ENCODE results near the gene SLC17A1.

SLC17A1 gene

GRCh38 chr6:25842526-25842925, 10.7 kb upstream of the SLC17A1 start:
- TF ChIP-seq EGR1 (IDR thresholded peaks at IDR 0.05) (no peak), CEBPB (IDR thresholded peaks at IDR 0.05) (no peak), RAD21 (IDR thresholded peaks at IDR 0.05; ENCODE audit: low read depth) (no peak), TEAD4 (IDR thresholded peaks at IDR 0.05) (no peak), FOXM1 (IDR thresholded peaks at IDR 0.05; ENCODE audit: borderline replicate concordance, low read depth) (no peak), NFIC (IDR thresholded peaks at IDR 0.05) (no peak), TAF1 (IDR thresholded peaks at IDR 0.05; ENCODE audit: low read depth) (no peak), MAX (IDR thresholded peaks at IDR 0.05) (no peak), EP300 (IDR thresholded peaks at IDR 0.05; ENCODE audit: borderline replicate concordance) (no peak), ZBTB7A (IDR thresholded peaks at IDR 0.05; ENCODE audit: low read depth) (no peak), USF1 (IDR thresholded peaks at IDR 0.05) (no peak), TCF12 (IDR thresholded peaks at IDR 0.05; ENCODE audit: low read depth) (no peak), REST (IDR thresholded peaks at IDR 0.05; ENCODE audit: low read depth) (no peak), CREB1 (IDR thresholded peaks at IDR 0.05; ENCODE audit: low read depth) (no peak)

DNA sequence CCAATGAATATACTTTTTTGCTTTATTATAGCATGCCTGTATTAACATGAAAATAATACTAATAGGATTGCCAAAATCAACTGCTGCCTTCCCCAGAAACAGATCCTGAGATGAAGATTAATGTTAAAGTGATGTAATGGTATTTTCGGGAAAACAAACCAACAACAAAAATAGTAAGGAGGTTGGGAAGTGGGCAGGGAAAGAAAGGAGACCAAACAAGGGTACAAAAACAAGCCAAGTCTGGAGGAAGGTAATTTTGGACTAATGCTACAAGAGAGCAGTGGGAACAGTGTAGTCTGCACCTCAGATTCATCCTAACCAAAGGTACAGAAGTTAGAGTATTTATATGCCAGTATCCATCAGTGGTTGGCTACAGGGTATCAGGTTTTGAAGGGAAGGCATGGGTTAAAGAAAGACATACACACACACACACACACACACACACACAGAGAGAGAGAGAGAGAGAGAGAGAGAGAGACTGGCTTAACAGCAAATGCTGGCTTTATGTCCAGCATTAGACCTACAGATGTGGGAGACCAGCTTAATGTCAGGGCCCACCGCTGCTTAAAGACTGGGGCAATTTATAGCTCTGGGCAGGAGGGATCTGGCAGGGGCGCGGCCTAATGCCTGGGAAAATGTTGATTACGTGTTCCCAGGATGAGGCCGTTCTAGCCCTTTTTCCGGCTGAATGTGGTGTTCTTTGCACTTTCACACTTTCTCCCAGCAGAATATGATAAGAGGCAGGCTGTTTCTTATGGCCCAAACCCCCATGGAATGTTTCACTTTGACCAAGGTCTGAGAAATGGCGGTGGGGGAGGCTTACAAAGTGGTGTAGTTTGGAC, 3.8 kb upstream of the SLC17A1 start:
- no peak for TF ChIP-seq EGR1 (IDR thresholded peaks at IDR 0.05)

DNA sequence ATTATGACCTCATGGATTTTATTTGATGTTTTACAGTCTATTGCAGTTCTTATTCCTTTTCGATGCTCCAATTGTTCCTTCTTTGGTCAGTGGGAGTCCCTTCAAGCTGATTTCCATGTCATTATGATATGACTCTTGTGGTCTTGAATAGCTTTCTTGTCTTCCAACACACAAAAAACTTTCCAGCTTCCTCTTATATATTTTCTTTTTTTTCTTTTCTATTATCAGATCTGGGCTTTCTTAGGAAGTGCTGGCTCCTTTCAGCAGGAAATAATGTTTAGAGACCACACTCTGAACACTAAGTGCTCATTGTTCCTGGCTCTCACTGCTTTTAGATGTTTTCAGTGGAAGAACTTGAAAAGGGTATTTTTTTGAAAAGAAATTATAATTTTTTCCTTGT, 3.1 kb upstream of the SLC17A1 start:
- TF ChIP-seq EP300 (IDR thresholded peaks at IDR 0.05; ENCODE audit: borderline replicate concordance) (no peak), RAD21 (IDR thresholded peaks at IDR 0.05; ENCODE audit: low read depth) (no peak), REST (IDR thresholded peaks at IDR 0.05; ENCODE audit: low read depth) (no peak), USF1 (IDR thresholded peaks at IDR 0.05) (no peak), FOXM1 (IDR thresholded peaks at IDR 0.05; ENCODE audit: borderline replicate concordance, low read depth) (no peak), CEBPB (IDR thresholded peaks at IDR 0.05) (no peak)

DNA sequence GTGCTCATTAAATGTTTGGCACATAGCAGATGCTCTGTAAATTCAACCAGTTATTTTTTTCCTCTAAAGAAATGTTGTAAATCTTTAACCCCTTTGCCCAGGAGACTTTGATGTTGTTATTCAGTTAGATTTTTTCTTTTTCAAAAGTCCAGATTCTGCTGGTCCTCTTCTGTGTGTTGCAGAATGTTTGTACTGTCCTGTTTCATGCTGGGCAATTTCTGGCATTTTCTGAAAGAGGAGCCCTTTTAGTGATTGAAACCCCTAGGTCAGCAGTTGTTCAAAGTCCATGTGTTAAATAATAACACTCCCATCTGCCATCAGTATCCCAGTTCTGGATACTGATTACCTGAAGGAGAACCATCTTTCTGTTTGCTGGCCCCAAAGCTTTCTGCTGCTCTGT, 1.3 kb upstream of the SLC17A1 start:
- TF ChIP-seq CREB1 (IDR thresholded peaks at IDR 0.05; ENCODE audit: low read depth) (no peak), USF1 (IDR thresholded peaks at IDR 0.05) (no peak), FOXM1 (IDR thresholded peaks at IDR 0.05; ENCODE audit: borderline replicate concordance, low read depth) (no peak), TCF12 (IDR thresholded peaks at IDR 0.05; ENCODE audit: low read depth) (no peak), YY1 (IDR thresholded peaks at IDR 0.05; ENCODE audit: low read depth) (no peak), TAF1 (IDR thresholded peaks at IDR 0.05; ENCODE audit: low read depth) (no peak), EP300 (IDR thresholded peaks at IDR 0.05; ENCODE audit: borderline replicate concordance) (no peak), MAX (IDR thresholded peaks at IDR 0.05) (no peak), NFIC (IDR thresholded peaks at IDR 0.05) (no peak), EGR1 (IDR thresholded peaks at IDR 0.05) (no peak), REST (IDR thresholded peaks at IDR 0.05; ENCODE audit: low read depth) (no peak), CEBPB (IDR thresholded peaks at IDR 0.05) (no peak), RAD21 (IDR thresholded peaks at IDR 0.05; ENCODE audit: low read depth) (no peak), TEAD4 (IDR thresholded peaks at IDR 0.05) (no peak), ZBTB7A (IDR thresholded peaks at IDR 0.05; ENCODE audit: low read depth) (no peak)
